GM13976 (cell line): Measurements from ENCODE around the gene TFAP2E.

Experiments used
- DNase-seq: peaks from one replicate; pipeline ENCODE4 v3.0.0; 2012; ENCODE audit warnings: low spot score
- CTCF ChIP-seq: IDR thresholded peaks from 2 replicates; pipeline ENCODE4 v1.5.1; 2012; ENCODE audit warnings: borderline replicate concordance, mild to moderate bottlenecking; ENCODE audit not compliant: insufficient read depth; ENCODE audit errors: extremely low read depth, missing control alignments, control extremely low read depth
- in situ Hi-C: fragments of 300-500 bp; cut with MboI; formaldehyde crosslinking; loops from one replicate; pipeline ENCODE4 v1.12.0; 2022; ENCODE audit warnings: low sequenced_read_pairs, mixed read lengths, inconsistent platforms; ENCODE audit not compliant: unreplicated experiment

The TFAP2E gene

GRCh38 chr1:35533586-35533985, 39.5 kb upstream of the TFAP2E start:
- no peak for DNase-seq
- in situ Hi-C loops, result no loop called here
- TF ChIP-seq CTCF, result no peak

GRCh38 chr1:35535243-35535642, 37.9 kb upstream of the TFAP2E start:
- in situ Hi-C loops, result no loop called here
- no peak for TF ChIP-seq CTCF
- DNase-seq, result no peak

GRCh38 chr1:35536556-35537162, 36.5 kb upstream of the TFAP2E start:
- DNase-seq, result no peak
- in situ Hi-C loops, result no loop called here
- TF ChIP-seq CTCF, result no peak

- in situ Hi-C loops, result no loop called here
- no peak for DNase-seq
- TF ChIP-seq CTCF, result no peak
Observed at GRCh38 chr1:35537806-35538205, 35.3 kb upstream of the TFAP2E start.

GRCh38 chr1:35539073-35539823, 33.9 kb upstream of the TFAP2E start:
- DNase-seq, result peak; percentile 18
- TF ChIP-seq CTCF, result no peak
- in situ Hi-C loops, result no loop called here

- peak; percentile 41 for DNase-seq
- TF ChIP-seq CTCF, result no peak
Observed at GRCh38 chr1:35539824-35540261, 33.3 kb upstream of the TFAP2E start.

More at GRCh38 chr1:35539824-35540261, 33.3 kb upstream of the TFAP2E start:
- in situ Hi-C loops, result no loop called here
